ENCODE results near the gene NAP1L4. TPM values are rescaled to one million over a fixed set of nuclear protein-coding genes. Genes with fewer than 3 reads are reported as not detected.
A peak's percentile ranks its signal among the peaks of the same experiment; 100 is the strongest.

Gene NAP1L4
- polyA plus RNA-seq, 1 of the 3 experiments (the other 2 are of a cell fraction), result 104 TPM

DNA sequence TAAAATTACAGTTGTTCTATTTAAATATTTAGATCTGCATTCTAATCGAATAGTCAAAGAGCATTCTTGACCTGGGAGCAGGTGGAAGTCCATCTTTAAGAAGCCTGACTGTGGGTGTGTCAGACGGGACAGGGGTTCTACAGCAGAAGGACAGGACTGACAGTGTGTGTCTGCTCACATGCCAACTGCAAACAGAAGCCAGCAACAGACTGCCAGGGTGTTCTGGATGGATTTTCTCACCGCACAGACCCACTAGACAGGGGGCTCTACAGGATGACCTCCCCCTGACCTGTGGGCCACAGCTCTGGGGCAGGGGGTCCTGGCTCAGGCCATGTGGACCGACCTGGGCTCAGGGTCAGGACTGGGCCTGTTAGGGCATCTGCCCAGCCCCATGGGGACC is 22.8 kb upstream of the NAP1L4 start:
- Histone ChIP-seq H3F3A (replicated peaks; ENCODE audit: insufficient read depth) (no peaks in the 10 kb centered on the region), H3K4me3 (ENCODE audit: low read depth in 2 of 2, low read length in 1 of 2) (no peak overlapping the region), H3K9me2 (no peaks in the 10 kb centered on the region), H3K9ac (no peak overlapping the region), H3K9me3 (no peaks in the 10 kb centered on the region), H4K20me1 (ENCODE audit: insufficient read depth) (no peaks in the 10 kb centered on the region), H2AFZ (ENCODE audit: low read depth) (no peak overlapping the region), H3K4me2 (no peak overlapping the region), H3K27ac (ENCODE audit: low read depth in 2 of 2, low read length in 1 of 2) (peak overlapping the region in 1 of 2 experiments; percentile 68; a peak in 2 of 4 replicates), H3K4me1 (ENCODE audit: control insufficient read depth in 1 of 2, insufficient read depth in 2 of 2, low read depth in 1 of 2, low read length in 1 of 2) (peaks cover 0 to 10% of the 10 kb centered on the region in 2 experiments; a peak in 1 of 4 replicates), H3K79me2 (ENCODE audit: insufficient read depth) (no peaks in the 10 kb centered on the region), H3K36me3 (replicated peaks in 1 of 2; ENCODE audit: control insufficient read depth in 1 of 2, insufficient read depth in 2 of 2, low read length in 1 of 2) (peaks cover 58 to 71% of the 10 kb centered on the region in 2 experiments), H3K27me3 (ENCODE audit: insufficient read depth) (no peaks in the 10 kb centered on the region)
- 98% methylated on average over 2 of the region's 4 CpGs for WGBS (ENCODE audit: low lambda C conversion rate)
- TF ChIP-seq EP300 (IDR thresholded peaks at IDR 0.05; ENCODE audit: borderline replicate concordance in 1 of 2, low read depth in 1 of 2, low read length in 1 of 2), result no peak
- no peak for TF ChIP-seq POLR2AphosphoS5 (IDR thresholded peaks at IDR 0.05; ENCODE audit: low read depth, low read length)
- no peak for TF ChIP-seq ELF1 (IDR thresholded peaks at IDR 0.05)
- no peak for TF ChIP-seq FOSL2 (IDR thresholded peaks at IDR 0.05; ENCODE audit: borderline replicate concordance, low read depth)
- TF ChIP-seq SIN3A (IDR thresholded peaks at IDR 0.05; ENCODE audit: borderline replicate concordance, low read depth, low read length), result no peak
- TF ChIP-seq USF1 (IDR thresholded peaks at IDR 0.05; ENCODE audit: borderline replicate concordance, low read depth), result no peak
- TF ChIP-seq RCOR1 (IDR thresholded peaks at IDR 0.05; ENCODE audit: low read length), result no peak
- TF ChIP-seq TCF12 (IDR thresholded peaks at IDR 0.05), result no peak
- no peak for TF ChIP-seq NFIC (IDR thresholded peaks at IDR 0.05; ENCODE audit: borderline replicate concordance)
- no peak for TF ChIP-seq YY1 (IDR thresholded peaks at IDR 0.05; ENCODE audit: low read depth)
- no peak for TF ChIP-seq PBX3 (IDR thresholded peaks at IDR 0.05)
- no peak for TF ChIP-seq FOXM1 (IDR thresholded peaks at IDR 0.05; ENCODE audit: low read depth)
- TF ChIP-seq USF2 (IDR thresholded peaks at IDR 0.05; ENCODE audit: borderline replicate concordance, low read depth, low read length), result no peak
- TF ChIP-seq, protein P1, sequence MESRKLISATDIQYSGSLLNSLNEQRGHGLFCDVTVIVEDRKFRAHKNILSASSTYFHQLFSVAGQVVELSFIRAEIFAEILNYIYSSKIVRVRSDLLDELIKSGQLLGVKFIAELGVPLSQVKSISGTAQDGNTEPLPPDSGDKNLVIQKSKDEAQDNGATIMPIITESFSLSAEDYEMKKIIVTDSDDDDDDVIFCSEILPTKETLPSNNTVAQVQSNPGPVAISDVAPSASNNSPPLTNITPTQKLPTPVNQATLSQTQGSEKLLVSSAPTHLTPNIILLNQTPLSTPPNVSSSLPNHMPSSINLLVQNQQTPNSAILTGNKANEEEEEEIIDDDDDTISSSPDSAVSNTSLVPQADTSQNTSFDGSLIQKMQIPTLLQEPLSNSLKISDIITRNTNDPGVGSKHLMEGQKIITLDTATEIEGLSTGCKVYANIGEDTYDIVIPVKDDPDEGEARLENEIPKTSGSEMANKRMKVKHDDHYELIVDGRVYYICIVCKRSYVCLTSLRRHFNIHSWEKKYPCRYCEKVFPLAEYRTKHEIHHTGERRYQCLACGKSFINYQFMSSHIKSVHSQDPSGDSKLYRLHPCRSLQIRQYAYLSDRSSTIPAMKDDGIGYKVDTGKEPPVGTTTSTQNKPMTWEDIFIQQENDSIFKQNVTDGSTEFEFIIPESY (IDR thresholded peaks at IDR 0.05; ENCODE audit: borderline replicate concordance, low read depth), result no peak
- DNase-seq, result no peak
- POLR2A ChIA-PET, result interaction anchor here (0.7 to 2.1 kb wide), 2 partner anchors 14 to 364 kb away, joined by 4 to 6 read pairs; partner anchors contain the start of gene ZNF195
- CTCF ChIA-PET, result interaction anchor here (0.7 to 4.1 kb wide), 3 partner anchors 22 to 77 kb away, joined by 3 to 28 read pairs (median 3); no protein-coding TSS in a partner anchor

Data from SK-N-SH (cell line).